ENCODE data around the gene HS6ST2. TPM values are rescaled to one million over a fixed set of nuclear protein-coding genes. Genes with fewer than 3 reads are reported as not detected.

HS6ST2 gene
- polyA plus RNA-seq, 1 donor from 2014 or later, result not detected

GRCh38 chrX:132842460-132843238 is 115.8 kb downstream of the HS6ST2 start:
- Mint-ChIP-seq H3K9me3 (no peaks in the 10 kb centered on the region), H3K4me3 (no peak overlapping the region), H3K27ac (no peak overlapping the region), H3K4me1 (no peaks in the 10 kb centered on the region), H3K36me3 (no peaks in the 10 kb centered on the region), H3K27me3 (peaks cover 2% of the 10 kb centered on the region)

- Mint-ChIP-seq H3K36me3 (no peaks in the 10 kb centered on the region), H3K27ac (no peak overlapping the region), H3K4me3 (no peak overlapping the region), H3K27me3 (no peaks in the 10 kb centered on the region), H3K9me3 (no peaks in the 10 kb centered on the region), H3K4me1 (no peaks in the 10 kb centered on the region)
These were observed 120.5 kb downstream of the HS6ST2 start for GRCh38 chrX:132837967-132838366.

GRCh38 chrX:132837126-132837525 is 121.3 kb downstream of the HS6ST2 start:
- Mint-ChIP-seq H3K4me1 (no peaks in the 10 kb centered on the region), H3K27me3 (no peaks in the 10 kb centered on the region), H3K27ac (no peak overlapping the region), H3K4me3 (no peak overlapping the region), H3K36me3 (no peaks in the 10 kb centered on the region), H3K9me3 (no peaks in the 10 kb centered on the region)

GRCh38 chrX:132836471-132836870 is 122.0 kb downstream of the HS6ST2 start:
- H3K27ac Mint-ChIP-seq, result no peak overlapping the region
- H3K27me3 Mint-ChIP-seq, result no peaks in the 10 kb centered on the region
- H3K4me1 Mint-ChIP-seq, result no peaks in the 10 kb centered on the region
- no peaks in the 10 kb centered on the region for H3K36me3 Mint-ChIP-seq
- no peak overlapping the region for H3K4me3 Mint-ChIP-seq
- no peaks in the 10 kb centered on the region for H3K9me3 Mint-ChIP-seq

- no peak overlapping the region for H3K4me3 Mint-ChIP-seq
- no peaks in the 10 kb centered on the region for H3K36me3 Mint-ChIP-seq
- no peaks in the 10 kb centered on the region for H3K9me3 Mint-ChIP-seq
- no peaks in the 10 kb centered on the region for H3K4me1 Mint-ChIP-seq
- no peaks in the 10 kb centered on the region for H3K27me3 Mint-ChIP-seq
- H3K27ac Mint-ChIP-seq, result no peak overlapping the region
These were observed 123.7 kb downstream of the HS6ST2 start for GRCh38 chrX:132834741-132835140.

- no peaks in the 10 kb centered on the region for H3K27me3 Mint-ChIP-seq
- H3K27ac Mint-ChIP-seq, result no peak overlapping the region
- H3K36me3 Mint-ChIP-seq, result no peaks in the 10 kb centered on the region
- no peaks in the 10 kb centered on the region for H3K4me1 Mint-ChIP-seq
- no peak overlapping the region for H3K4me3 Mint-ChIP-seq
- H3K9me3 Mint-ChIP-seq, result no peaks in the 10 kb centered on the region
These were observed 124.3 kb downstream of the HS6ST2 start for GRCh38 chrX:132834109-132834508.

GRCh38 chrX:132833373-132833772 is 125.1 kb downstream of the HS6ST2 start:
- Mint-ChIP-seq H3K27ac (no peak overlapping the region), H3K36me3 (no peaks in the 10 kb centered on the region), H3K9me3 (no peaks in the 10 kb centered on the region), H3K4me3 (no peak overlapping the region), H3K4me1 (no peaks in the 10 kb centered on the region), H3K27me3 (no peaks in the 10 kb centered on the region)

GRCh38 chrX:132831336-132831973 is 127.0 kb downstream of the HS6ST2 start:
- H3K4me1 Mint-ChIP-seq, result no peaks in the 10 kb centered on the region

GRCh38 chrX:132822634-132823012 is 135.8 kb downstream of the HS6ST2 start:
- peaks cover 0 to 4% (median 0%) of the 10 kb centered on the region in 3 donors for H3K4me1 Mint-ChIP-seq
- H3K4me3 Mint-ChIP-seq, result no peak overlapping the region
- no peaks in the 10 kb centered on the region for H3K27me3 Mint-ChIP-seq
- no peaks in the 10 kb centered on the region for H3K9me3 Mint-ChIP-seq
- no peak overlapping the region for H3K27ac Mint-ChIP-seq
- no peaks in the 10 kb centered on the region for H3K36me3 Mint-ChIP-seq

More at GRCh38 chrX:132831336-132831973, 127.0 kb downstream of the HS6ST2 start:
- H3K4me3 Mint-ChIP-seq, result no peak overlapping the region
- H3K9me3 Mint-ChIP-seq, result no peaks in the 10 kb centered on the region
- H3K27ac Mint-ChIP-seq, result no peak overlapping the region
- no peaks in the 10 kb centered on the region for H3K27me3 Mint-ChIP-seq
- no peaks in the 10 kb centered on the region for H3K36me3 Mint-ChIP-seq

GRCh38 chrX:132821974-132822633 is 136.3 kb downstream of the HS6ST2 start:
- H3K27me3 Mint-ChIP-seq, result no peaks in the 10 kb centered on the region
- peaks cover 0 to 4% (median 0%) of the 10 kb centered on the region in 3 donors for H3K4me1 Mint-ChIP-seq
- no peak overlapping the region for H3K27ac Mint-ChIP-seq
- H3K9me3 Mint-ChIP-seq, result no peaks in the 10 kb centered on the region
- no peak overlapping the region for H3K4me3 Mint-ChIP-seq
- H3K36me3 Mint-ChIP-seq, result no peaks in the 10 kb centered on the region

- no peaks in the 10 kb centered on the region for H3K36me3 Mint-ChIP-seq
These were observed 137.8 kb downstream of the HS6ST2 start for GRCh38 chrX:132820675-132821074.

GRCh38 chrX:132819711-132820264 is 138.6 kb downstream of the HS6ST2 start:
- Mint-ChIP-seq H3K36me3 (no peaks in the 10 kb centered on the region), H3K27ac (no peak overlapping the region), H3K4me3 (no peak overlapping the region), H3K9me3 (no peaks in the 10 kb centered on the region), H3K4me1 (peaks cover 0 to 4% (median 0%) of the 10 kb centered on the region in 3 donors), H3K27me3 (peaks cover 4% of the 10 kb centered on the region)

More at GRCh38 chrX:132820675-132821074, 137.8 kb downstream of the HS6ST2 start:
- Mint-ChIP-seq H3K27me3 (peaks cover 2% of the 10 kb centered on the region), H3K4me3 (no peak overlapping the region), H3K4me1 (peaks cover 0 to 4% (median 0%) of the 10 kb centered on the region in 3 donors), H3K27ac (no peak overlapping the region), H3K9me3 (no peaks in the 10 kb centered on the region)

- peaks cover 4% of the 10 kb centered on the region for H3K27me3 Mint-ChIP-seq
- no peak overlapping the region for H3K4me3 Mint-ChIP-seq
- no peaks in the 10 kb centered on the region for H3K36me3 Mint-ChIP-seq
- H3K4me1 Mint-ChIP-seq, result peaks cover 0 to 4% (median 0%) of the 10 kb centered on the region in 3 donors
- H3K9me3 Mint-ChIP-seq, result no peaks in the 10 kb centered on the region
- no peak overlapping the region for H3K27ac Mint-ChIP-seq
These were observed 139.8 kb downstream of the HS6ST2 start for GRCh38 chrX:132818638-132819037.

- Mint-ChIP-seq H3K9me3 (no peaks in the 10 kb centered on the region), H3K27ac (no peak overlapping the region), H3K27me3 (peaks cover 4% of the 10 kb centered on the region), H3K4me3 (no peak overlapping the region), H3K4me1 (no peaks in the 10 kb centered on the region), H3K36me3 (no peaks in the 10 kb centered on the region)
These were observed 142.8 kb downstream of the HS6ST2 start for GRCh38 chrX:132815643-132816042.

- Mint-ChIP-seq H3K36me3 (no peaks in the 10 kb centered on the region), H3K4me3 (no peak overlapping the region), H3K4me1 (no peaks in the 10 kb centered on the region), H3K27ac (no peak overlapping the region), H3K9me3 (no peaks in the 10 kb centered on the region), H3K27me3 (peaks cover 5% of the 10 kb centered on the region)
These were observed 147.3 kb downstream of the HS6ST2 start for GRCh38 chrX:132810964-132811712.
